GM10266 (cell line): ENCODE results near the gene CCNG2.

ENCODE experiments used
- DNase-seq: peaks from one replicate; pipeline ENCODE4 v3.0.0; 2012; ENCODE audit errors: extremely low spot score
- CTCF ChIP-seq: IDR thresholded peaks from 2 replicates; pipeline ENCODE4 v1.5.1; 2012; ENCODE audit warnings: mild to moderate bottlenecking, low read depth; ENCODE audit not compliant: control insufficient read depth, insufficient read depth; ENCODE audit errors: missing control alignments

The CCNG2 gene

GRCh38 chr4:77167173-77167572, 10.2 kb downstream of the CCNG2 start:
- DNase-seq: no peak
- TF ChIP-seq CTCF: no peak

- no peak for DNase-seq
- no peak for TF ChIP-seq CTCF
These were observed 10.9 kb downstream of the CCNG2 start for GRCh38 chr4:77167866-77168265.

GRCh38 chr4:77169481-77169880, 12.5 kb downstream of the CCNG2 start:
- no peak for DNase-seq
- no peak for TF ChIP-seq CTCF

GRCh38 chr4:77170926-77171325, 13.9 kb downstream of the CCNG2 start:
- DNase-seq: no peak
- TF ChIP-seq CTCF: no peak

- no peak for TF ChIP-seq CTCF
- no peak for DNase-seq
These were observed 15.3 kb downstream of the CCNG2 start for GRCh38 chr4:77172336-77172735.

DNA sequence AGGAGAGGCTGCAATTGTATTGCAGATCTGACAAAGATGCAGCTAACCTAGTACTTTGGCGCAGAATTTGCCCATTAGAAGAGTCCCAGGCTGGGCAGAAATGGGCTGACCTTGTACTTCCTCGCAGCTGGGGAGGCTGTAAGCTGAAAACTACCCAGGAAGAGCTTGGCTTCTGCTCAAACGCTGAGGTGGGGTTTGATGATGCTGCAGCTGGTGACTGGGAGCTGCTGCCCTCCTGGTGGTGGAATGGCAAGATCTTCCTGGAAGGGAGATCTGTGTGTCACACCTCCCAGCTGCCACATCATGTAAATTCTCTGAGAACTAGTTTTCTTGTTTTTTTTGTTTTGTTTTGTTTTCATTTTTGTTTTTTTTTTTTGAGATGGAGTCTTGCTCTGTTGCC, 17.4 kb downstream of the CCNG2 start:
- TF ChIP-seq CTCF: no peak
- DNase-seq: no peak

- TF ChIP-seq CTCF: no peak
- DNase-seq: no peak
These were observed 18.2 kb downstream of the CCNG2 start for GRCh38 chr4:77175201-77175611.

- no peak for DNase-seq
- no peak for TF ChIP-seq CTCF
These were observed 19.6 kb downstream of the CCNG2 start for GRCh38 chr4:77176640-77177039.
